NCI-H187 treated with DMSO at 0.1 percent for 48 hours (cell line): ENCODE measurements around the gene EFCAB8.
"Not testable (repeated sequence)": the region's sequence is repeated elsewhere in the genome, so short reads cannot be mapped to it uniquely, and the experiment has no call there.

Experiments
- DNase-seq: peaks from one replicate; lab custom pipeline; 2025; lab: John Stamatoyannopoulos, UW

Gene EFCAB8

GRCh38 chr20:32842688-32843524, 15.8 kb upstream of the EFCAB8 start:
- no peak for DNase-seq

DNA sequence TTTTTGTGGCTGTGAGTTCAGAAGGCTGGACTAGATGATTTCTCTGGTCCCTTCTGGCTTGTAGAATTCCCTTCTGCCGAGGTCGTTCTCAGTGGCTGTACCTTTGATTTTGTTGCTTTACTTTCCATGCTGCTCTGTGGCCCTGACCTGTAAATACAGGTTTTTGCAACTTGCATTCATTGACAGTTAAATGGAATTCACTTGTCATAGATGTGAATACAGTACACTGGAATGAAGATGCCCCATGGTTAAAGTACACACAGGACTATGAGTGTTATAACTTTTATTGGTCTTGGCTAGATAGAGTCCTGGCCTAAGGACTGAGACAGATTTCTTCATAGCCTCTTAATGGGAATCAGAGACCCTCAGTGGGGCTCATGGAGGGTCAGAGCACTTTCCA, 12.9 kb upstream of the EFCAB8 start:
- no peak for DNase-seq

DNA sequence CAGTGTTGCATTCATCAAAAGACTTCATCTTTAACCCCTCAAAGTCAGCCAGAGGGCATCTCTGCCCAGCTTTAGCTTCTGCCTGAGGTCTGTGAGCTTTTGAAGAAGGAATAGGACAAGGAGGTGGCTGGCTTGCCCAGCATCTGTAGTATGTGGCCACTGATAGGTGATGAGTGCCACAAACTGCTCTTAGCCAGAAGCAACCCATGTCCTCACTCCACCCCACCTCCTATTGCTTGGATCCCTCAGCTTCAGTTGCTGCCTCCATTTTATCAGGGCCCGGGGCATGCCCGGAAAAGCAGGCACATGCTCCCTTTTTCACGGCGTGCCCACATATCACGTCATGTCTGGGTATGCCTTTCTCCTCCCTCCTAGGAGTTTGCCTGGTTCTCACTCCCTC, 11.9 kb upstream of the EFCAB8 start:
- DNase-seq, result no peak

DNA sequence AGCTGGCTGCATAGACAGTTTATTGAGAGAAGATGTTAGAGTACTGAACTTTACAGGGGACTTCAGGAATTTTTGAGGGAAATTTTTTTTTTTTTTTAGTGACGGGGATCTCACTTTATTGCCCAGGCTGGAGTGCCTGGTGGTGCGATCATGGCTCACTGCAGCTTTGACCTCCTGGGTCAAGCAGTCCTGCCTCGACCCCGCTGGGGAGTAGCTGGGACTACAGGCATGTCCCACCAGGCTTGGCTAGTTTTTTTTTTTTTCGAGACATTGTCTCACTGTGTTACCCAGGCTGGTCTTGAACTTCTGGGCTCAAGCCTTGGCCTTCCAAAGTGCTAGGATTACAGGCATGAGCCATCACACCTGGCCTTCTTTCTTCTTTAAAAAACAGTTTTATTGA, 10.8 kb upstream of the EFCAB8 start:
- DNase-seq, result no peak

- DNase-seq, result no peak
Observed at GRCh38 chr20:32848846-32849245, 9.9 kb upstream of the EFCAB8 start.

- DNase-seq, result no peak
Observed at GRCh38 chr20:32849577-32849976, 9.1 kb upstream of the EFCAB8 start.

DNA sequence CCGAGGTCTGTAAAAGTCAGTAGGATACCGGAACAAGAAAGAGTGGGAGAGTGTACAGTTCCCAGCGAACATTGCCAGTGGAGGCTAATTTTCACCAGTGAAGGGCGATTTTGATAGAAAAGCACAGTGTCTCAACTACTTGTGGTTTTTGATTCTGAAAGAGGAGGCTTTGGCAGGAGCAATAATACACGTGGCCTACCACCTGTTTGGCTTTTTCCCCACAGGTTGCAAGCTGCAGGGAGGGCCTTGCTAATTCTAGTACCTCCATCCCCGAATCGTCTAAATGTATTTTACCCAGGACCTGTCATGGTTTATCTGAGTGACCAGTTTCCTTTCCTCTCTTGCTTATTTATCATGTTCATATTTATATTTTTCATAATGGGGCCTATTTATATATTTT, 3.3 kb upstream of the EFCAB8 start:
- no peak for DNase-seq

GRCh38 chr20:32858189-32858588, 534 bp upstream of the EFCAB8 start:
- no peak for DNase-seq

- no peak for DNase-seq
Observed at GRCh38 chr20:32861446-32861845, 2.7 kb downstream of the EFCAB8 start.

DNA sequence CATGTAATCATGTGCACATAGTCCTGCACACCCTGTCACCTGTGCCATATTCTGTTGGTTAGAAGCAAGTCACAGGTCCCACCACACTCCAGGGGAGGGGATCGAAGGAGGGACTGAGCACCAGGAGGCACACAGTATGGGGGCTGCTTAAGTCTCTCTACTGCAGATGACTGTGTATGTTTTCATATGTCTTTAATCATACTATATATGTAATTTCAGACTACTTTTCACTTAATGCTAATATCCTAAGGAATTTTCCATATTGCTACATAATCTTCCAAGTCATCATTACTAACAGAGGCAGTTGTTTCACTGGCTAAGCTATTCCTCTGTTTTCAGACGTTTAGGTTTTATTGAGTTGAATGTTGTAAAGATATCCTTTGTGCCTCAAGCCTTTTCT, 10.8 kb downstream of the EFCAB8 start:
- no peak for DNase-seq

GRCh38 chr20:32870526-32870925, 11.8 kb downstream of the EFCAB8 start:
- DNase-seq, result not testable (repeated sequence)

DNA sequence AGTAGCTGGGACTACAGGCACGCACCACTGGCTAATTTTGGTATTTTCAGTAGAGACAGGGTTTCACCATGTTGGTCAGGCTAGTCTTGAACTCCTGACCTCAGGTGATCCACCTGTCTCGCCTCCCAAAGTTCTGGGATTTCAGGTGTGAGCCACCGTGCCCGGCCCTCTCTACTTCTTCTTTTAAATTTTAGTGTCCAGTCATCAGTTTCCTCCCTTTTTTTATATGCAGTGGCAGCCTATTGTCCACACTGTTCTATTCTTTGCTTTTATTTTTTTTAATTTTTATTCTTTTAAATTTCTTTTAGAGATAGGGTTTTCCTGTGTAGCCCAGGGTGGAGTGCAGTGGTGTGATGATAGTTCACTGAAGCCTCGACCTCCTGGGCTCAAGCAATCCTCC, 12.3 kb downstream of the EFCAB8 start:
- no peak for DNase-seq

GRCh38 chr20:32871627-32872160, 13.0 kb downstream of the EFCAB8 start:
- DNase-seq, result no peak

GRCh38 chr20:32872266-32872665, 13.5 kb downstream of the EFCAB8 start:
- DNase-seq, result no peak

DNA sequence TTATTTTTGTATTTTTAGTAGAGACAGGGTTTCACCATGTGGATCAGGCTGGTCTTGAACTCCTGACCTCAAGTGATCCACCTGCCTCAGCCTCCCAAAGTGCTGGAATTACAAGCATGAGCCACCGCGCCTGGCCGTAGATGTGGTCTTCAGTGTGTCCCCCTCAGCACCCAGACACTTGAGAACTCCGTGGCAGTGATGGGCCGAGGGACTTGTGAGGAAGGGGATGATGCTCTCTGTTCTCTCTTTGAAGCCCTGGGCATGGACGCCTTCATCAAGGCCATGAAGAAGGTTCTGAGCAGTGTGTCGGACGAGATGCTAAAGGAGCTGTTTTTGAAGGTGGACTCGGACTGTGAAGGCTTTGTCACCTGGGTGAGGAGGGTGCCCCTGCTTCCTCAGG, 16.9 kb downstream of the EFCAB8 start:
- DNase-seq, result no peak

DNA sequence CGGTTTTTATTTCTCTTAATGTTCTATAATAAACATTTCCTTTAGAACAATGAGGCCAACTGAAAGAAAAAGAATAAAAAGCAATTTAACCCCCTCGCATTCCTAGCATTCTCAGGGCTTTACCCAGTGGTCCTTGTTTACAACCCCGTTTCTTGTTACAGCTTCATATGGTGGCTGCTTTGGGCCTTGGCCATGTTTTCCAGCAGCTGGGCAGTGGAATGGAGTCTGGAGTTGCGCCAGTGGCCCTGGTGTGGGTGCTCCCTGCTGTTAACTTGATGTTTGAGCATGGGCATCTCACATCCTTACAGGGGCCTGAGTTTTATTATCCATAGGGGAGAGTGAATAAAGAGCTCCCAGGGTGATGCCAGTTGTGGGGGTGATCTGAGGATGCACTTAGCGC, 18.8 kb downstream of the EFCAB8 start:
- no peak for DNase-seq

- no peak for DNase-seq
Observed at GRCh38 chr20:32878820-32879219, 20.1 kb downstream of the EFCAB8 start.

GRCh38 chr20:32879538-32879937, 20.8 kb downstream of the EFCAB8 start:
- DNase-seq, result no peak

GRCh38 chr20:32880635-32881034, 21.9 kb downstream of the EFCAB8 start:
- DNase-seq, result no peak

GRCh38 chr20:32883081-32883480, 24.4 kb downstream of the EFCAB8 start:
- no peak for DNase-seq

GRCh38 chr20:32885185-32885584, 26.5 kb downstream of the EFCAB8 start:
- no peak for DNase-seq

DNA sequence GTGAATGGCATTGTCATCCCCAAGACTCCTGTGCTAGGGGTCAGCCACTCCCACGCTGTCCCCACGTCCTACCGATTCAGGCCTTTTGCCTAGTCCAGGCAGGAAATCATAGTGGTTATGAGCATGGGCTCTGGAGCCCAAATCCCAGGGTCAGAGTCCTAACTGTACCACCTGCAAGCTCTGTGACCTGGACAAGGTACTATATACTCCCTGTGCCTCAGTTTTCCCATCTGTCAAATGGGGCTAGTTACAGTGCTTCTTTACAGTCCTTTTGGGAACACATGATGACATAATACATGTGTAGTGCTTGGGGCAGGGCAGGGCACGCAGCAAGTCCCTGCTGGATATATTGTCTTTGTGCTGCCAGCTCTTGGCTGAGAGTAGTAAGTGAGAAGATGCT, 27.2 kb downstream of the EFCAB8 start:
- no peak for DNase-seq

DNA sequence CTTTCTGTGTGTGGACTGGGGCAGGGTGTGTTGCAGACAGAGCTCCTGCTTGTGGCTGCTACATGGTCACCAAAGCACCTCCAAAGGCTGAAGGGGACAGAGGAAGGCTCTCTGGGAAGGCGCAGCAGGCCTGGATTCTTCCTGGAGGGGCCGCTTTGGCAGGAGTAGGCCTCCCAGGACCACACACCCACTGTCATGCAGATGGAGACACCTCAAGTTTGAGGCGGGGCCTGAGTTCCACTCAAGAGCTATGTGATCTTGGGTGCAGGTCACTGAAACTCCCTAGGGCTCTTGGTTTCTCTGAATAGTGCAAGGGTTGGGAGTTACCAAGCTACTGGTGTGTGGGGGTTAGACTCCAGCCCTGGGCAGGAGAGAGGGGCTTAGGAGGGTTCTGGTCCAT, 27.9 kb downstream of the EFCAB8 start:
- DNase-seq, result no peak

- DNase-seq, result no peak
Observed at GRCh38 chr20:32887492-32887891, 28.8 kb downstream of the EFCAB8 start.
